Inflammatory macrophage (primary cell): ENCODE results near the gene XPNPEP2.
A peak's percentile ranks its signal among the peaks of the same experiment; 100 is the strongest.

Experiments
- DNase-seq, 2 donors: peaks; one replicate each; pipeline ENCODE4 v3.0.0-alpha.2; 2020 to 2022

The XPNPEP2 gene

DNA sequence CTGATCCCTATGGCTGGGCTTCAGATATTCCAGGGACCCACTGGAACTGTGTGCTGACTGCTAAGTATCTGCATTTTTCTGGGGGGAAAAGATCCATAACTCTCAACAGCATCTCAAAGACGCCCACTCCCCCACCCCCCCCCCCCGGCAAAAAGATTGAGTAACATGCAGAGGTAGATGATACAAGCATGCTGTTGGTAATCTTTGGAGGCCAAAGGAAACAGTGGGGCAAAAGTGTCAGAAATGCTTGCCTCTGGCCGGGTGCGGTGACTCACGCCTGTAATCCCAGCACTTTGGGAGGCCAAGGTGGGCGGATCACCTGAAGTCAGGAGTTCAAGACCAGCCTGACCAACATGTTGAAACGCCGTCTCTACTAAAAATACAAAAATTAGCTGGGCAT lies 12.2 kb downstream of the XPNPEP2 start:
- no peak for DNase-seq

DNA sequence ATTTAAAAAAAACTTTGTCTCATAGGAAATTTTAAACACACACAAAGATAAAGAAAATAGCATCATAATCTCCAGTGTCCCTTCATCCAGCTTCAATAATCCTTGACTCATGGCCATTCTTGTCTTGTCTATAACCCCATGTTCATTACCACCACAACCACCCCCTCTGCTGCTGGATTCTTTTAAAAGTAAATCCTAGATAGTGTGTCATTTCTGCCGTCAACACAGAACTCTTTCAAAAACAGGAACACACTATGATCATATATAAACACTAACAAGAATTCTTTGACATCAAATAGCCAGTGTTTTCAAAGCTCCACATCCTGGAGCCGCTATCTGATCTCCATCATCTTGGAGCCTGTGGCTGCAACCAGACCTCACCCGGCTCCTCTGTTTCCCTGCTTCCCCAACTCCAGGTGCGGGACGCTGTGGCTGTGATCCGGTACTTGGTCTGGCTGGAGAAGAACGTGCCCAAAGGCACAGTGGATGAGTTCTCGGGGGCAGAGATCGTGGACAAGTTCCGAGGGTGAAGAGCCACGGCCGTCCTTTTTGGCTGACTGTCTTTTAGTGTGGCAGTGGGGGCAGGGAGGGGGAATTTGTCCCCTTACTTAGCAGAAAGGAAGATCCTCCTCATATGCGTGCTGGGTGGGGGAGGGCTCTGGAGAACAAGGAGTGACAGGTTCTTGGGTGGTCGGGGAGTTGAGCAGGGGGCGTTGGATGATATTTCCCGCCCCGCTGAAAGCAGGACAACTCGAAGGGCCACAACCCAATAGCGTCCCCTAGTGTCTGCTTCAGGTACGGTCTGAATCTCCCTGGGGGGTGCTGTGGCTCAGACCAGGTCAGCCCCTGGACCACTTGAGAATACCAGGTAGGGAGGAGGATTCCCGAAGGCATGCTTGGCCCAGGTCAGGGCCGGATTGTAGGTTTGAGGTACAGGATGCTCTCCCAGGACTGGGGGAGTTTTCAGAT lies 15.6 kb downstream of the XPNPEP2 start:
- peak; percentile 36 to 39 for DNase-seq

GRCh38 chrX:129755779-129756650 lies 17.2 kb downstream of the XPNPEP2 start:
- DNase-seq, result no peak

GRCh38 chrX:129759576-129760061 lies 20.8 kb downstream of the XPNPEP2 start:
- DNase-seq, result peak; percentile 69 to 77

- no peak for DNase-seq
These were observed 21.4 kb downstream of the XPNPEP2 start for GRCh38 chrX:129760155-129760554.

GRCh38 chrX:129760981-129761380 lies 22.2 kb downstream of the XPNPEP2 start:
- no peak for DNase-seq

DNA sequence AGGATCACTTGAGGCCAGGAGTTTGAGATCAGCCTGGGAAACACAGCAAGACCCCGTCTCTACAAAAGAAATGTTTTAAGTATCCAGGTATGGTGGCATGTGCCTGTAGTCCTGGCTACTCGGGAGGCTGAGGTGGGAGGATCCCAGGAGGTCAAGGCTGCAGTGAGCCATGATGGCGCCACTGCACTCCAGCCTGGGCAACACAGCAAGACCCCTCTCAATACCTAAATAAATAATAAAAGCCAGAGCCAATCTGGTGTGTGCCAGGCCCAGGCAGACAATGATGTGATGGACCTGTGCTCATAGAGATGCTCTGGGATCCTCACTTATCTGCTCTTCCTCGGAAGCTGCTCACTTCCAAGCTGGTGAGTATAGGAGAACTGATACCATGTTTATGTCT lies 22.8 kb downstream of the XPNPEP2 start:
- no peak for DNase-seq

- DNase-seq, result no peak
These were observed 23.7 kb downstream of the XPNPEP2 start for GRCh38 chrX:129762448-129762847.

GRCh38 chrX:129763666-129764065 lies 24.9 kb downstream of the XPNPEP2 start:
- no peak for DNase-seq

DNA sequence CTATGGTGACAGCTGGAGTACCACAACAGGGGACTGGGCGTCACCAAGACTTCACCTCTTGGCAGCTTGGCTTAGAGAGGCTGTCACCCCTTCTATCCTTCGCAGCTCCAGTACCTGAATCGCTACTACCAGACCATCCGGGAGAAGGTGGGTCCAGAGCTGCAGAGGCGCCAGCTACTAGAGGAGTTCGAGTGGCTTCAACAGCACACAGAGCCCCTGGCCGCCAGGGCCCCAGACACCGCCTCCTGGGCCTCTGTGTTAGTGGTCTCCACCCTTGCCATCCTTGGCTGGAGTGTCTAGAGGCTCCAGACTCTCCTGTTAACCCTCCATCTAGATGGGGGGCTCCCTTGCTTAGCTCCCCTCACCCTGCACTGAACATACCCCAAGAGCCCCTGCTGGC lies 29.4 kb downstream of the XPNPEP2 start:
- DNase-seq, result no peak

DNA sequence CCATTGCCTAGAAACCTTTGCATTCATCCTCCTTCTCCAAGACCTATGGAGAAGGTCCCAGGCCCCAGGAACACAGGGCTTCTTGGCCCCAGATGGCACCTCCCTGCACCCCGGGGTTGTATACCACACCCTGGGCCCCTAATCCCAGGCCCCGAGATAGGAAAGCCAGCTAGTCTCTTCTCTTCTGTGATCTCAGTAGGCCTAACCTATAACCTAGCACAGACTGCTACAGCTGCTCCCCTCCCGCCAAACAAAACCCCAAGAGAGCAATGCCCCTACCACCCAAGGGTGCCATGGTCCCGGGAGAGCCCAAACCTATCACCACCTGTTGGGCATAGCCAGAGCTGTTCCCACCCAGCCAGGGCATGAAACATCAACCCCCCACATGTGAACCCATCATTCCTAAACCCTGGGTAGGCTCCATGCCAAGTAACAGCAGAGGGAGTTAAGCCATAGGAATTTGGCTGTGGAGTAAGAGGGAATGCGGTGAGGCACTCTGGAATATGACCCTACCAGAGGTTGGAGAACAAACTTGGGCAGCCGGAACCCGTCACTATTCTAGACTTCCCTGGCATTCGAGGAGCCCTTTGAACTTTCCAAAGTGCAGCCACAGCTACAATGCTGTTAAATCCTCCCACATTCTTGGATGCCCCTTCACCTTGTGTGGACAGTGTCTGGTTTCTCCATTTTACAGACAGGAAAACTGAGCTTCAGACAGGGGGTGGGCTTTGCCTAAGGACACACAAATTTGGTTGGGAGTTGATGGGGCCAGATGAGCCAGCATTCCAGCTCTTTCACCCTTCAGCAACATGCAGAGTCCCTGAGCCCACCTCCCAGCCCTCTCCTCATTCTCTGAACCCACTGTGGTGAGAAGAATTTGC lies 30.0 kb downstream of the XPNPEP2 start:
- no peak for DNase-seq

GRCh38 chrX:129769467-129770154 lies 30.8 kb downstream of the XPNPEP2 start:
- DNase-seq, result no peak

DNA sequence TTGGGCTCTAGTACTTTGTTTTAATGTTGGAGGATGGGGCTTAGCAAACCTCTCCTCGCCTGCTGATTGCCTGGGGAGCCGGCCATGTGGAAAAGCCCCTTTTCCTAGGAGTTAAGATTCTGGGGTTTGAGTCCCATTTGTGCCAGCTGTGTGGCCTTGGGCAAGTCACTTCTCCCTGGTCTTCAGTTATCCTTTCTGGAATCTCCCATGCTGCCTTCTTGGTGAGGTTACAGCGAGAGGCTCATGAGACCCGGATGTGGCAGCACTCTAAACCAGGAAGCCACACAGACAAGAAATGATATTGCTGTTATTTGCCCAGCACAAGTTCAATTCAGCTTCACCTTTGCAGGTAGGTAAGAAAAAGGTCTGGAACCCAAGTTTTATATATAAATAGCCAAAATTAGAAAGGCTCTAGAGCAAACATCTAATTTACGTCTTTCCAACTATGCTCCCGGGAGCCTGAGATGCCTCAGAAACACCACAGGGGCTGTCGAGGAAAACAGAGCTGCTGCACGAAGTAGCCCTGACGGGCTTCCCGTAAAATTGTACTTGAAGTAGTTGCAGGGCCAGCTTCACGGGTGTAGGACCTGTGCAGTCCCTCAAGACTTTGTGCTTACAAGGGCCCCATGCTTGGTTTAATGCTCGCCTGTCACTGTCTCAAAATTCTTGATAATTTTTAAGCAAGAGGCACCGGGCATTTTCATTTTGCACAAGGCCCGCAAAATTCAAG lies 32.7 kb downstream of the XPNPEP2 start:
- DNase-seq, result no peak

DNA sequence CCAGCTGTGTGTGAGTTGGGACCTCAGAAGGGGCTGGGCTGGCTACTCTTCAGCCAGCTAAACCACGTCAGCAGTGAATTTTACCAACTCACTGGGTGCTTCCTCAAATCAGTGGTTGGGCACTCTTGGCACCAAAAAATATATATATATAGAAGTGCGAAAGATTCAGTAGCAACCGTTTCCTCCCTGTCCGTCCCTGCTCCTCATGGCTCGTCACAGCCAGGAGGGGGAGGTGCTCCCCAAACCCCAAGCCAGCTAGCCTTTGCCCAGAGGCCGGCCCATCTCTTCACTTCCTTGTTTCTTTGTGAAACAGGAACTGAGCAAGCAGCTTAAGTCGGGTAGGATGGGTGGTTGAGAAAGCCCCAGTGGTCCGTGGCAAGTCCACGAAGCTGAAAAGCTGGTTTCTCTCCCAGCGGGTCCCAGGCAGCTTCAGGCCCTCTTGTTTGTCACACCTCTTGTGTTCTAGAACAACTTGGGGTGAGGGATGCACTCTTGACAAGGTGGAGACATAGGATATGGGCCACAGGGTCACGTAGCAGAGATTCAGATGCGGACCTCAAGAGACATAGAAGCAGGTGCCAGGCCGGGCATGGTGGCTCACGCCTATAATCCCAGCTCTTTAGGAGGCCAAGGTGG lies 34.1 kb downstream of the XPNPEP2 start:
- peak; percentile 93 to 95 for DNase-seq

DNA sequence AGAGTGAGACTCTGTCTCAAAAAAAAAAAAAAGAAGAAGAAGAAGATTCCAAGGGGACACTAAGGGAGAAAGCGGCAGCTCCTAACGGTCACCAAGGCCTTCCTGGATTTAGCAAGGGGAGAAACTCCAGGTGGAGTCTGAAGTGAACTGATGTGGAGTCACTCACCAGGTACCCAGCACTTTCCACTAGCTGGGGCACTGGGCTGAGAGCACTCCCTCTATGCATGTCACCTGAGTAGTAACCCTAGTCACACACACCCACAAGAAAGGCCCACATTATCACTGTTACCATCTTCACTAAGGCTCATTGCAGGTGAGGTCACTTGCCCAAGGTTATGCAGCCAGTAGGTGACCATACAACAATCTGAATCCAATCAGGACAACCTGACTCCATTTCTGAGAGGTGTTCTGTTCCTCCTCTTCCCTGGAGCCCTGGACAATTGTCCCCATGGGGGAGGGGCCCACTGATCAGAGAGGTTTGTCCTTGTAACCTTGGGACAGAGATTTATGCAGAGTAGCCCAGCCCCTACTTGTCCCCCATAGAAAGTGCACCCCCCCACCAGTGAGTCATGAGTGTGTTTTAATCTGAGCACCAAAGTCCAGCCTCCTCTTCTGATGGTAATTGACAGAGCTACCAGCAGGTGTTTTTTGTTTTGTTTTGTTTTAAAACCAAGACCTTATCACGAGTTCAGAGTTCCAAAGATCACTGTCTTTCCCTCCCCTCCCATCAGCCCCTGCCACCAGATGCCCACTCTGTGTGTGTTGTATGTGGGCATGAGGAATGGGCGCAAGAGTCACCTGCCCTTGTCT lies 35.1 kb downstream of the XPNPEP2 start:
- DNase-seq, result no peak

DNA sequence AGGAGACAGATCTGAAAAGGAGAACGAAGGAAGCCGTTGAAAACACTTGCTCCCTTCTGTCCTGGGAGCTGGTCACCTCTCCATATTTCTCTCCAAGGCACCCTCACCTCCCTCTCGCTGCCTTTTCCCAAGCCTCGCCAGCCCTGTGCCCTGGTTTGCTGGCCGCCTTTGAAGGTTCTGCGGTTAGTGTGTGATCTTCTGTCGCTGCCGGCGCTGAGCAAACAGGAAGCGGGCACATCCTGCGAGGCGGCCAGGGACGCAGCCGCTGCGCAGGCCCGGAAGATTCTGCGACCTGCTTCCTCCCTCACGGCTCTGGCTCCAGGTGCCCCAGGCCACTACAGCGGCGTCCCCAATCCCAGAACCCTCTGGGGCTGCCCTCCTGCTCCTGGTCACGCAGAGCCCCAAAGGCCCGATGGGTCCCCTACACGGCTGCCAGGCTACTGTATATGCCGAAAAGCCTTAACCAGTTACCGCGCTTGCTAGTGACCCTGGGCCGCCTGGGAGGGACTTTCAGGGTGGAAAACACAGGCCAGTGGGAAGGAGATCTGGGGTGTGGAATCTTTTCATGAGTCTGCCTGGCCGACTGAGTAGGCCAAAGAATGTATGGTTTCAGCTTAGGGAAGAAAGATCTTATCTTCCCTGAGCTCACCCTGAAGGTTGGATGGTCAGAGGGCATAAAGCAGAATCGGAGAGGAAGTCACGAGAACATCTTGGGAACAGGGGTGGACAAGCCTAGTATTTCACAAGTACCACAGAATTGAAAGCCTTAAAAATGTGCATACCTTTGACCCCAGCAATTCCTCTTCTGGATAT lies 38.6 kb downstream of the XPNPEP2 start:
- peak; percentile 48 to 70 for DNase-seq

- DNase-seq, result no peak
These were observed 40.4 kb downstream of the XPNPEP2 start for GRCh38 chrX:129779086-129779672.

GRCh38 chrX:129779747-129780146 lies 41.0 kb downstream of the XPNPEP2 start, which contains the start of gene SASH3:
TSS of gene SASH3 (plus strand) at chrX:129779949. CDS start at chrX:129780098, 149 bp downstream.
- peak; percentile 76 to 84 for DNase-seq
